ENCODE measurements around the gene STX11. TPM values are rescaled to one million over a fixed set of nuclear protein-coding genes. Genes with fewer than 3 reads are reported as not detected.

The STX11 gene
- total RNA-seq, 1 donor from 2014 or later, result 54.1 TPM

- no peaks in the 10 kb centered on the region for H3K36me3 ChIP-seq
- DNase-seq (peak; percentile 66), ATAC-seq (peak; percentile 68)
- H3K27me3 ChIP-seq (ENCODE audit: low read depth), result no peaks in the 10 kb centered on the region
- peak overlapping the region; percentile 84 for H3K4me3 ChIP-seq
- H3K9me3 ChIP-seq, result no peaks in the 10 kb centered on the region
- H3K4me1 ChIP-seq, result peaks cover 31% of the 10 kb centered on the region
- intact Hi-C loops (cut with DNase I), result no loop called here
- peak overlapping the region; percentile 92 for H3K27ac ChIP-seq
- peak; percentile 30 for TF ChIP-seq CTCF (IDR thresholded peaks at IDR 0.05)
Measured at GRCh38 chr6:144150710-144151657, 667 bp downstream of the STX11 start.

GRCh38 chr6:144152334-144152900 is 2.1 kb downstream of the STX11 start:
- TF ChIP-seq CTCF (IDR thresholded peaks at IDR 0.05), result no peak
- H3K4me3 ChIP-seq, result peak overlapping the region; percentile 84
- H3K9me3 ChIP-seq, result no peaks in the 10 kb centered on the region
- ATAC-seq, result no peak
- DNase-seq, result peak; percentile 66
- H3K4me1 ChIP-seq, result peaks cover 45% of the 10 kb centered on the region
- H3K27me3 ChIP-seq (ENCODE audit: low read depth), result no peaks in the 10 kb centered on the region
- peaks cover 5% of the 10 kb centered on the region for H3K36me3 ChIP-seq
- peak overlapping the region; percentile 92 for H3K27ac ChIP-seq
- intact Hi-C loops (cut with DNase I), result no loop called here

GRCh38 chr6:144153260-144153659 is 2.9 kb downstream of the STX11 start:
- no peak for TF ChIP-seq CTCF (IDR thresholded peaks at IDR 0.05)
- intact Hi-C loops (cut with DNase I), result no loop called here
- DNase-seq, result no peak
- ATAC-seq, result no peak
- Histone ChIP-seq H3K27me3 (ENCODE audit: low read depth) (no peaks in the 10 kb centered on the region), H3K27ac (peak overlapping the region; percentile 25), H3K9me3 (no peaks in the 10 kb centered on the region), H3K4me3 (peak overlapping the region; percentile 84), H3K4me1 (peaks cover 54% of the 10 kb centered on the region), H3K36me3 (peaks cover 5% of the 10 kb centered on the region)

GRCh38 chr6:144153971-144154370 is 3.7 kb downstream of the STX11 start:
- peaks cover 61% of the 10 kb centered on the region for H3K4me1 ChIP-seq
- H3K9me3 ChIP-seq, result no peaks in the 10 kb centered on the region
- H3K36me3 ChIP-seq, result peaks cover 5% of the 10 kb centered on the region
- TF ChIP-seq CTCF (IDR thresholded peaks at IDR 0.05), result no peak
- intact Hi-C loops (cut with DNase I), result no loop called here
- H3K27ac ChIP-seq, result no peak overlapping the region
- DNase-seq (no peak), ATAC-seq (no peak)
- no peaks in the 10 kb centered on the region for H3K27me3 ChIP-seq (ENCODE audit: low read depth)
- no peak overlapping the region for H3K4me3 ChIP-seq

- Histone ChIP-seq H3K27me3 (ENCODE audit: low read depth) (no peaks in the 10 kb centered on the region), H3K27ac (no peak overlapping the region), H3K4me3 (no peak overlapping the region), H3K4me1 (peaks cover 68% of the 10 kb centered on the region), H3K36me3 (peaks cover 5% of the 10 kb centered on the region), H3K9me3 (no peaks in the 10 kb centered on the region)
- no peak for TF ChIP-seq CTCF (IDR thresholded peaks at IDR 0.05)
- intact Hi-C loops (cut with DNase I), result no loop called here
- DNase-seq (no peak), ATAC-seq (no peak)
Measured at GRCh38 chr6:144155529-144155928, 5.2 kb downstream of the STX11 start.
